Brain pericyte (primary cell): ENCODE measurements around the gene C4orf46.
"Not testable (repeated sequence)": the region's sequence is repeated elsewhere in the genome, so short reads cannot be mapped to it uniquely, and the experiment has no call there.

Source experiments
- DNase-seq: peaks from one replicate; pipeline ENCODE4 v3.0.0-alpha.2; 2012; ENCODE audit warnings: low read depth, low spot score

C4orf46 gene

GRCh38 chr4:158671665-158671914, at the start of gene C4orf46:
TSS of gene C4orf46 (minus strand) at chr4:158671887. CDS start at chr4:158671801, 86 bp downstream.
- no peak for DNase-seq

- DNase-seq, result no peak
Observed at GRCh38 chr4:158715802-158716201, 44.1 kb upstream of the C4orf46 start.

- no peak for DNase-seq
Observed at GRCh38 chr4:158714937-158715336, 43.2 kb upstream of the C4orf46 start.

GRCh38 chr4:158712622-158713021, 40.9 kb upstream of the C4orf46 start:
- DNase-seq, result not testable (repeated sequence)

- DNase-seq, result no peak
Observed at GRCh38 chr4:158710814-158711213, 39.1 kb upstream of the C4orf46 start.

- no peak for DNase-seq
Observed at GRCh38 chr4:158704274-158704673, 32.6 kb upstream of the C4orf46 start.

GRCh38 chr4:158688813-158689212, 17.1 kb upstream of the C4orf46 start:
- DNase-seq, result no peak

- DNase-seq, result no peak
Observed at GRCh38 chr4:158682066-158682465, 10.4 kb upstream of the C4orf46 start.

- no peak for DNase-seq
Observed at GRCh38 chr4:158681629-158682028, 9.9 kb upstream of the C4orf46 start.

- DNase-seq, result no peak
Observed at GRCh38 chr4:158678767-158679166, 7.1 kb upstream of the C4orf46 start.

GRCh38 chr4:158676076-158676475, 4.4 kb upstream of the C4orf46 start:
- DNase-seq, result no peak

GRCh38 chr4:158673633-158674032, 1.9 kb upstream of the C4orf46 start:
- DNase-seq, result no peak

GRCh38 chr4:158671915-158672806, 474 bp upstream of the C4orf46 start, which contains the start of gene ETFDH:
TSS of gene ETFDH (plus strand) at chr4:158672296. CDS start at chr4:158672457, 161 bp downstream.
- DNase-seq, result peak; percentile 100

GRCh38 chr4:158670975-158671664, 567 bp downstream of the C4orf46 start:
- DNase-seq, result peak; percentile 47

GRCh38 chr4:158669310-158669709, 2.4 kb downstream of the C4orf46 start:
- no peak for DNase-seq

GRCh38 chr4:158667651-158668198, 4.0 kb downstream of the C4orf46 start:
- DNase-seq, result no peak

GRCh38 chr4:158666892-158667291, 4.8 kb downstream of the C4orf46 start:
- no peak for DNase-seq

- DNase-seq, result no peak
Observed at GRCh38 chr4:158664806-158665205, 6.9 kb downstream of the C4orf46 start.

GRCh38 chr4:158663707-158664625, 7.7 kb downstream of the C4orf46 start:
- DNase-seq, result not testable (repeated sequence)

GRCh38 chr4:158663255-158663654, 8.4 kb downstream of the C4orf46 start:
- DNase-seq, result not testable (repeated sequence)

- no peak for DNase-seq
Observed at GRCh38 chr4:158657291-158657690, 14.4 kb downstream of the C4orf46 start.

GRCh38 chr4:158656439-158656838, 15.2 kb downstream of the C4orf46 start:
- no peak for DNase-seq
